ENCODE results near the gene MSLN. TPM values are rescaled to one million over a fixed set of nuclear protein-coding genes. Genes with fewer than 3 reads are reported as not detected.

Gene MSLN
- total RNA-seq, 1 donor from 2014 or later, result 0.77 TPM

DNA sequence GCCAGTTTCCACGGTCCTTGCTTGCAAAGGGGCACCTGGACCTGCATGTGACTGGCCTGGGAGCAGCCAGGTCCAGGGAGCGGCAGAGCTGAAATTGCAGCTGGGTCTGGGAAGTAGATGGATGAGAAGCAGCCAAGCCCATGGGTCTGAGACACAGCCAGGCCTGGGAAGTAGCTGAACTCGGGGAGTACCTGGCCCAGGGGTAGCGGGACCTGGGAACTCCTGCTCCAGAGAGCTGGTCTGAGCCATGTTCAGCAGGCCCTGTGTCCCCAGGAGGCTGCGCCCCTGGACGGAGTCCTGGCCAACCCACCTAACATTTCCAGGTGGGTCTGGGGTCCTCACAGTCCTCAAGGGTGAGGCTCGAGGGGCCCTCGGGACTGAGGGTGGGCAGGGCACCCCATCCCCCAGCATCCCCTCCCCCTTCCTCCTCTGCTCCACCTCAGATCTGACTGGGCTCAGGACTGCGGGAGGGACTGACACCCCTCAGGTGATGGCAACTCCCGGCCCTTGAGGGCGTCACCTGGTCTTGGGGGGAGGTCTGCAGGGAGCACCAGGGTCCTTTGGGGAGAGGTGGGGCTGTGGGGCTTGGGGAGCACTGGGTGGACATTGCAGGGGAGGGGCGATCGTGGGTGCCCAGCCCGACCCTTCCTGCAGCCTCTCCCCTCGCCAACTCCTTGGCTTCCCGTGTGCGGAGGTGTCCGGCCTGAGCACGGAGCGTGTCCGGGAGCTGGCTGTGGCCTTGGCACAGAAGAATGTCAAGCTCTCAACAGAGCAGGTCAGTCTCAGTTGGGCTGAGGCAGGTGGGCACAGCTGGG lies 3.0 kb downstream of the MSLN start:
- no peak for DNase-seq (ENCODE audit: extremely low spot score, unreplicated experiment)
- H3K9me3 Mint-ChIP-seq, result no peaks in the 10 kb centered on the region
- no peaks in the 10 kb centered on the region for H3K36me3 Mint-ChIP-seq
- TF ChIP-seq, protein P1, sequence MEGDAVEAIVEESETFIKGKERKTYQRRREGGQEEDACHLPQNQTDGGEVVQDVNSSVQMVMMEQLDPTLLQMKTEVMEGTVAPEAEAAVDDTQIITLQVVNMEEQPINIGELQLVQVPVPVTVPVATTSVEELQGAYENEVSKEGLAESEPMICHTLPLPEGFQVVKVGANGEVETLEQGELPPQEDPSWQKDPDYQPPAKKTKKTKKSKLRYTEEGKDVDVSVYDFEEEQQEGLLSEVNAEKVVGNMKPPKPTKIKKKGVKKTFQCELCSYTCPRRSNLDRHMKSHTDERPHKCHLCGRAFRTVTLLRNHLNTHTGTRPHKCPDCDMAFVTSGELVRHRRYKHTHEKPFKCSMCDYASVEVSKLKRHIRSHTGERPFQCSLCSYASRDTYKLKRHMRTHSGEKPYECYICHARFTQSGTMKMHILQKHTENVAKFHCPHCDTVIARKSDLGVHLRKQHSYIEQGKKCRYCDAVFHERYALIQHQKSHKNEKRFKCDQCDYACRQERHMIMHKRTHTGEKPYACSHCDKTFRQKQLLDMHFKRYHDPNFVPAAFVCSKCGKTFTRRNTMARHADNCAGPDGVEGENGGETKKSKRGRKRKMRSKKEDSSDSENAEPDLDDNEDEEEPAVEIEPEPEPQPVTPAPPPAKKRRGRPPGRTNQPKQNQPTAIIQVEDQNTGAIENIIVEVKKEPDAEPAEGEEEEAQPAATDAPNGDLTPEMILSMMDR (conservative IDR thresholded peaks at IDR 0.05), result no peak
- H3K4me3 Mint-ChIP-seq, result no peak overlapping the region
- peaks cover 6% of the 10 kb centered on the region for H3K4me1 Mint-ChIP-seq (ENCODE audit: unreplicated experiment)
- peaks cover 3% of the 10 kb centered on the region for H3K27me3 Mint-ChIP-seq
- H3K27ac Mint-ChIP-seq, result no peak overlapping the region

DNA sequence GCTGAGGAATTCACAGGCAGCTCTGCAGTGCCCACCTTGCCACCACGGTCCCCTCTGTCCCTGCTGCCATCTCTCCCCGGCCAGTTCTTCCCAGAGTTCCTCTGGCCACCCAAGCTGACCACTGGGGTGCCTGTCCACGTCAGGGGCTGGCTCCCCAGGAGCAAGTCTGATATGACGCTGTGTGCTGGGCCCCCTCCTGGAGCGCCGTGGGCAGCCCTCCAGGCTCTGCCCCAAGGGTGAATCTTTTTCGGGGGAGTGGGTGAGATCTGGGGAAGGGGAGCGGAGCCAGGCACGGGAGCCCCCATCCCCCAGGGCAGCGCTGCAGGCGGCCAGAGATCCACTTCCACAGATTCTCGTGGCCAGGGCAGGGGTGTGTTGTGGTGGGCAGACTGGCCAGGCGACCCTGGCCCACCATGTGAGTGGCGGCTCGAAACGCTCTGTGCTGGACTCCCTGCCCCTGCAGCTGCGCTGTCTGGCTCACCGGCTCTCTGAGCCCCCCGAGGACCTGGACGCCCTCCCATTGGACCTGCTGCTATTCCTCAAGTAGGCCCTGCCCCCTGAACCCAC lies 3.7 kb downstream of the MSLN start:
- no peaks in the 10 kb centered on the region for H3K36me3 Mint-ChIP-seq
- TF ChIP-seq, protein P1 (conservative IDR thresholded peaks at IDR 0.05), result no peak
- no peaks in the 10 kb centered on the region for H3K9me3 Mint-ChIP-seq
- H3K4me3 Mint-ChIP-seq, result no peak overlapping the region
- no peak for DNase-seq (ENCODE audit: extremely low spot score, unreplicated experiment)
- no peak overlapping the region for H3K27ac Mint-ChIP-seq
- peaks cover 3% of the 10 kb centered on the region for H3K27me3 Mint-ChIP-seq
- H3K4me1 Mint-ChIP-seq (ENCODE audit: unreplicated experiment), result peaks cover 6% of the 10 kb centered on the region

DNA sequence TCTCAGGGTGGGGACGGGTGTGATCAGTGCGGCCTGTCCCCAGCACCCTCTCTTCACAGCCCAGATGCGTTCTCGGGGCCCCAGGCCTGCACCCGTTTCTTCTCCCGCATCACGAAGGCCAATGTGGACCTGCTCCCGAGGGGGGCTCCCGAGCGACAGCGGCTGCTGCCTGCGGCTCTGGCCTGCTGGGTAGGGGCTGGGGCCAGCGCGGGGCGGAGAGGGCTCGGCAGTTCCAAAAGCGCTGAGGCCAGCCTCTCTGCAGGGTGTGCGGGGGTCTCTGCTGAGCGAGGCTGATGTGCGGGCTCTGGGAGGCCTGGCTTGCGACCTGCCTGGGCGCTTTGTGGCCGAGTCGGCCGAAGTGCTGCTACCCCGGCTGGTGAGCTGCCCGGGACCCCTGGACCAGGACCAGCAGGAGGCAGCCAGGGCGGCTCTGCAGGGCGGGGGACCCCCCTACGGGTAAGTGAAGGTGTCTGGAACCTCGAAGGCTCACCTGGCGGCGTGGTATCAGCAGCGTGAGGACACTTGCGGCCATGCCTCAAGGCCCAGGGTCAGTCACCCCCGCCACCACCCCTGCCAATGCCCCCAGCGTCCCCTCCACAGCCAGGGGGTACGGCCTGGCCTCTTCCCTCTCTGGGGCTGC lies 4.4 kb downstream of the MSLN start:
- Mint-ChIP-seq H3K36me3 (no peaks in the 10 kb centered on the region), H3K4me3 (no peak overlapping the region), H3K9me3 (no peaks in the 10 kb centered on the region), H3K27ac (no peak overlapping the region), H3K4me1 (ENCODE audit: unreplicated experiment) (no peaks in the 10 kb centered on the region), H3K27me3 (no peaks in the 10 kb centered on the region)
- no peak for DNase-seq (ENCODE audit: extremely low spot score, unreplicated experiment)
- TF ChIP-seq, protein P1 (conservative IDR thresholded peaks at IDR 0.05), result no peak

DNA sequence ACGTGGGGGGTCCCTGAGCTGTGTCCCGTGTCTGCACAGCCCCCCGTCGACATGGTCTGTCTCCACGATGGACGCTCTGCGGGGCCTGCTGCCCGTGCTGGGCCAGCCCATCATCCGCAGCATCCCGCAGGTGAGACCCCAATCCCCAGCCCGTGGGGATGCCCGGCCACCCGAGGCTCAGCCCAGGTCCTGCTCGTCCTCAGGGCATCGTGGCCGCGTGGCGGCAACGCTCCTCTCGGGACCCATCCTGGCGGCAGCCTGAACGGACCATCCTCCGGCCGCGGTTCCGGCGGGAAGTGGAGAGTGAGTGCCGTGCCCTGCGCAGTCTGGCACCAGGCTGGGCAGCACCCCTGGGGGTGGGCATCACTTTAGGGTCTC lies 4.9 kb downstream of the MSLN start:
- no peak overlapping the region for H3K4me3 Mint-ChIP-seq
- no peaks in the 10 kb centered on the region for H3K27me3 Mint-ChIP-seq
- no peak overlapping the region for H3K27ac Mint-ChIP-seq
- H3K36me3 Mint-ChIP-seq, result no peaks in the 10 kb centered on the region
- TF ChIP-seq, protein P1 (conservative IDR thresholded peaks at IDR 0.05), result no peak
- no peaks in the 10 kb centered on the region for H3K4me1 Mint-ChIP-seq (ENCODE audit: unreplicated experiment)
- DNase-seq (ENCODE audit: extremely low spot score, unreplicated experiment), result no peak
- H3K9me3 Mint-ChIP-seq, result no peaks in the 10 kb centered on the region

DNA sequence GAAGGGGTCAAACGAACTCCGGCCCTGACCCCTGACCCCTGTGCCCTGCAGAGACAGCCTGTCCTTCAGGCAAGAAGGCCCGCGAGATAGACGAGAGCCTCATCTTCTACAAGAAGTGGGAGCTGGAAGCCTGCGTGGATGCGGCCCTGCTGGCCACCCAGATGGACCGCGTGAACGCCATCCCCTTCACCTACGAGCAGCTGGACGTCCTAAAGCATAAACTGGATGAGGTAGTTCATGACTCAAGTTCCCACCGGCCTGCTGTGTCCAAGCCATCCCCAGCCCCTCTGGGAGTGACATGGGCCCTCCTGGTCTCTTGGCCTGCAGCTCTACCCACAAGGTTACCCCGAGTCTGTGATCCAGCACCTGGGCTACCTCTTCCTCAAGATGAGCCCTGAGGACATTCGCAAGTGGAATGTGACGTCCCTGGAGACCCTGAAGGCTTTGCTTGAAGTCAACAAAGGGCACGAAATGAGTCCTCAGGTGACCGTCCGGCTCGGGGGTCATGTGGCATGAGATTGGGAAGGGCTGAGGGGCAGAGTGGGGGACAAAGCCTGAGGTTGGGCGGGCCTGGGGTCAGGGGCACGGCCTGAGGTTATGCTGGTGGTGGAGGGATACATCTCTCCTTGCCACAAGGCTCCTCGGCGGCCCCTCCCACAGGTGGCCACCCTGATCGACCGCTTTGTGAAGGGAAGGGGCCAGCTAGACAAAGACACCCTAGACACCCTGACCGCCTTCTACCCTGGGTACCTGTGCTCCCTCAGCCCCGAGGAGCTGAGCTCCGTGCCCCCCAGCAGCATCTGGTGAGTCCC lies 5.7 kb downstream of the MSLN start:
- no peaks in the 10 kb centered on the region for H3K9me3 Mint-ChIP-seq
- DNase-seq (ENCODE audit: extremely low spot score, unreplicated experiment), result no peak
- H3K27ac Mint-ChIP-seq, result no peak overlapping the region
- no peaks in the 10 kb centered on the region for H3K4me1 Mint-ChIP-seq (ENCODE audit: unreplicated experiment)
- TF ChIP-seq, protein P1 (conservative IDR thresholded peaks at IDR 0.05), result no peak
- no peak overlapping the region for H3K4me3 Mint-ChIP-seq
- H3K36me3 Mint-ChIP-seq, result no peaks in the 10 kb centered on the region
- H3K27me3 Mint-ChIP-seq, result no peaks in the 10 kb centered on the region
